CD14-positive monocyte (primary cell): ENCODE results near the gene ALKBH3. TPM values are rescaled to one million over a fixed set of nuclear protein-coding genes. Genes with fewer than 3 reads are reported as not detected.
A peak's percentile ranks its signal among the peaks of the same experiment; 100 is the strongest.

Source experiments
- DNase-seq, 3 donors: peaks; one replicate each; pipeline ENCODE4 v3.0.0-alpha.2; 2011 to 2022
- H2AFZ ChIP-seq: 2 replicates; pipeline ENCODE4 v1.6.0; 2012; ENCODE audit warnings: mild to moderate bottlenecking, low read depth, low read length, inconsistent platforms; ENCODE audit not compliant: insufficient read depth, poor library complexity, severe bottlenecking
- H3K27ac ChIP-seq, 2 donors: 1 replicate in 1 of 2; 2 replicates in 1 of 2; pipeline ENCODE4 v1.5.1; 2012 to 2013; ENCODE audit warnings: low read length in 2 of 2, control low read depth in 1 of 2, inconsistent platforms in 1 of 2, low read depth in 1 of 2, mild to moderate bottlenecking in 1 of 2
- H3K27me3 ChIP-seq, 2 donors: one replicate each; pipeline versions ENCODE4 v1.6.0 to v1.6.1; 2011 to 2013; ENCODE audit warnings: low read length in 2 of 2; ENCODE audit not compliant: control insufficient read depth in 2 of 2, insufficient read depth in 2 of 2
- H3K36me3 ChIP-seq, 2 donors: replicated peaks in 1 of 2; 1 replicate in 1 of 2; 2 replicates in 1 of 2; pipeline versions ENCODE4 v1.5.1 to v1.6.1; 2012 to 2013; ENCODE audit warnings: low read length in 2 of 2, control low read depth in 1 of 2, inconsistent platforms in 1 of 2, mild to moderate bottlenecking in 1 of 2; ENCODE audit not compliant: insufficient read depth in 2 of 2, control insufficient read depth in 1 of 2
- H3K4me1 ChIP-seq, 2 donors: 1 replicate in 1 of 2; 2 replicates in 1 of 2; pipeline versions ENCODE4 v1.5.1 to v1.6.1; 2012 to 2013; ENCODE audit warnings: low read length in 2 of 2, control low read depth in 1 of 2, inconsistent platforms in 1 of 2, mild to moderate bottlenecking in 1 of 2, moderate library complexity in 1 of 2; ENCODE audit not compliant: insufficient read depth in 2 of 2, control insufficient read depth in 1 of 2
- H3K4me2 ChIP-seq: replicated peaks from 2 replicates; pipeline ENCODE3; 2012; ENCODE audit warnings: low read length, moderate library complexity, mild to moderate bottlenecking; ENCODE audit not compliant: poor library complexity, severe bottlenecking; ENCODE audit errors: extremely low read depth
- H3K4me3 ChIP-seq, 3 experiments: fragments of 200-600 bp in 1 of 3; sonication (generic) in 1 of 3; replicated peaks in 1 of 3; 1 replicate in 2 of 3; 2 replicates in 1 of 3; pipeline ENCODE4 v1.5.1; 2011 to 2013; ENCODE audit warnings: low read length in 3 of 3, mild to moderate bottlenecking in 3 of 3, control low read depth in 2 of 3, low read depth in 2 of 3, inconsistent platforms in 1 of 3, moderate library complexity in 1 of 3
- H3K79me2 ChIP-seq: 2 replicates; pipeline ENCODE4 v1.6.0; 2012; ENCODE audit warnings: mild to moderate bottlenecking, control low read depth, inconsistent platforms, low read length, moderate library complexity; ENCODE audit not compliant: insufficient read depth
- H3K9ac ChIP-seq: 2 replicates; pipeline ENCODE4 v1.6.0; 2017; ENCODE audit warnings: low read length, mild to moderate bottlenecking; ENCODE audit not compliant: insufficient read depth, poor library complexity, severe bottlenecking
- H3K9me3 ChIP-seq, 2 donors: replicated peaks in 1 of 2; 1 replicate in 1 of 2; 2 replicates in 1 of 2; pipeline versions ENCODE4 v1.5.1 to v1.6.1; 2012 to 2013; ENCODE audit warnings: low read length in 2 of 2, control low read depth in 1 of 2; ENCODE audit not compliant: control insufficient read depth in 1 of 2, insufficient read depth in 1 of 2
- H4K20me1 ChIP-seq: 2 replicates; pipeline ENCODE4 v1.6.0; 2012; ENCODE audit warnings: mild to moderate bottlenecking, low read length, control low read depth, moderate library complexity; ENCODE audit not compliant: insufficient read depth
- H3K27ac Mint-ChIP-seq, 7 donors: one replicate each; pipeline ENCODE4 v1.8.0; 2020; ENCODE audit warnings: mild to moderate bottlenecking in 7 of 7, mixed read lengths in 7 of 7, moderate library complexity in 6 of 7, inconsistent platforms in 2 of 7
- H3K27me3 Mint-ChIP-seq, 3 donors: one replicate each; pipeline ENCODE4 v1.8.0; 2021 to 2022; ENCODE audit warnings: low read depth in 3 of 3, mild to moderate bottlenecking in 3 of 3, mixed read lengths in 3 of 3, moderate library complexity in 3 of 3, inconsistent platforms in 1 of 3
- H3K36me3 Mint-ChIP-seq, 2 donors: one replicate each; pipeline ENCODE4 v1.8.0; 2020; ENCODE audit warnings: mixed read lengths in 2 of 2, inconsistent platforms in 1 of 2, mild to moderate bottlenecking in 1 of 2
- H3K4me1 Mint-ChIP-seq: one replicate; pipeline ENCODE4 v1.8.0; 2020; ENCODE audit warnings: mild to moderate bottlenecking, mixed read lengths
- H3K4me3 Mint-ChIP-seq, 2 donors: one replicate each; pipeline ENCODE4 v1.8.0; 2020; ENCODE audit warnings: mild to moderate bottlenecking in 2 of 2, mixed read lengths in 2 of 2, moderate library complexity in 1 of 2
- H3K9me3 Mint-ChIP-seq, 7 donors: one replicate each; pipeline ENCODE4 v1.8.0; 2020 to 2022; ENCODE audit warnings: mixed read lengths in 7 of 7, mild to moderate bottlenecking in 6 of 7, moderate library complexity in 6 of 7, inconsistent platforms in 2 of 7
- WGBS: methylation state at CpG from one replicate; pipeline ENCODE4 v1.1.5; 2013; ENCODE audit warnings: missing lambda C conversion rate; ENCODE audit not compliant: insufficient coverage; 5-methylcytosine and 5-hydroxymethylcytosine counted together
- intact Hi-C, 2 donors: fragments of 100-400 bp; cut with micrococcal nuclease; formaldehyde crosslinking; loops; one replicate each; pipeline versions ENCODE4 v1.15.0 to v1.15.1; 2023
- polyA plus RNA-seq, 3 donors: library from polyadenylated mRNA; depleted of rRNA in 1 of 3; unstranded in 2 of 3; stranded (reverse) in 1 of 3; fragments of 300-500 nt in 2 of 3; fragments of >200 nt in 1 of 3; fragmentation: Illumina TruSeq in 2 of 3; gene quantifications; 1 replicate in 2 of 3; 2 replicates in 1 of 3; pipeline ENCODE4 v1.2.3, GENCODE V29; 2012 to 2021
- TF ChIP-seq, protein P1 (sequence below): fragments of 200-600 bp; IDR thresholded peaks from one replicate; pipeline ENCODE4 v1.8.0; 2022; ENCODE audit warnings: antibody characterized with exemption, mild to moderate bottlenecking

The ALKBH3 gene
- polyA plus RNA-seq, 3 donors, result 22.1 to 25.8 (median 22.7) TPM

DNA sequence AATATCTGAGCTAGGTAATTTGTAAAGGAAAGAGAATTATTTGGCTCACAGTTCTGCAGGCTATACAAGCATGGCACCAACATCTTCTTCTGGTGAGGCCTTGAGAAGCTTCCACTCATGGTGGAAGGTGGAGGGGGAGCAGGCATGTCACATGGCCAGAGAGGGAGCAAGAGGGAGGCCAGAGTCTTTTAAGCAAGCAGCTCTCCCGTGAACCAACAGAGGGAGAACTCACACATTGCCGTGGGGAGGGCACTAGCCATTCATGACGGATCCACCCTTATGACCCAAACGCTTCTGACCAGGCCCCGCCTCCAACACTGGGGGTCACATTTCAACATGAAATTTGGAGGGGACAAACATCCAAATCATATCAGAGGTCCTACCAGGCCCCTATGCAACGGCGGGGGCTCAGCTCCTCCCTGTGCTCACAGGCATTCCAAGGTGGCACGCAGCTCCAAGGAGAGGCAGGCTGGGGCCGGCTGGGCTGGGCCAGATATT lies 66.4 kb downstream of the ALKBH3 start:
- H3K27me3 Mint-ChIP-seq, result peaks cover 24 to 56% (median 52%) of the 10 kb centered on the region in 3 donors
- WGBS, result 44% methylated on average over 7 of the region's 9 CpGs
- no peak for DNase-seq

DNA sequence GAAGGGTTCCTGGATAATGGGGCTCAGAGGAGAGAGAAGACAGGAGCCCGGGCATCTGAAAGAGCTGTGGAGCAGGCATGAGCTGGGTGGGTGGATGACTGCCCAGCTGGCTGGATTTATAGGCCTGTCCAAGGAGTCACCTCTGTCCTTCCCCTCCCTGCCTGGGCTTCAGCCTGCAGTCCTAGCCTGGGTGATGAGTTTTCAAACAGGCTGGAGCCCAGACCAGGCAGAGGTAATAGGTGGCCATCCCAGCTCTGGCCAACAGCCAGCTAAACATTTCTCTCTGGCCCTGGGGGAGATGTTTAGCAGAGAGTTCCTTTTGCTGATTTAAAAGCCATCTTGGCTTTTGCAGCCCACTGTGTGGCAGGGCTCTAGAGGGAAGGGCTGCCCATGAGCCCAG lies 67.2 kb downstream of the ALKBH3 start:
- Histone ChIP-seq H3K4me3 (no peak overlapping the region), H3K9ac (no peak overlapping the region), H3K9me3 (peaks cover 2 to 11% of the 10 kb centered on the region in 2 donors), H3K36me3 (no peaks in the 10 kb centered on the region), H3K27ac (no peak overlapping the region), H2AFZ (no peak overlapping the region), H3K4me2 (no peak overlapping the region), H4K20me1 (no peaks in the 10 kb centered on the region), H3K79me2 (no peaks in the 10 kb centered on the region), H3K4me1 (peaks cover 13 to 25% of the 10 kb centered on the region in 2 donors), H3K27me3 (peaks cover 17 to 26% of the 10 kb centered on the region in 2 donors)
- H3K9me3 Mint-ChIP-seq, result peaks cover 0 to 15% (median 4%) of the 10 kb centered on the region in 7 donors
- H3K36me3 Mint-ChIP-seq, result peaks cover 0 to 3% of the 10 kb centered on the region in 2 donors
- H3K4me1 Mint-ChIP-seq, result peaks cover 22% of the 10 kb centered on the region
- WGBS, result no CpG with 5 or more reads among the region's 1 CpG
- peaks cover 27 to 51% (median 51%) of the 10 kb centered on the region in 3 donors for H3K27me3 Mint-ChIP-seq
- DNase-seq, result no peak
- no peak overlapping the region for H3K27ac Mint-ChIP-seq
- intact Hi-C loops, result no loop called here
- TF ChIP-seq, protein P1, sequence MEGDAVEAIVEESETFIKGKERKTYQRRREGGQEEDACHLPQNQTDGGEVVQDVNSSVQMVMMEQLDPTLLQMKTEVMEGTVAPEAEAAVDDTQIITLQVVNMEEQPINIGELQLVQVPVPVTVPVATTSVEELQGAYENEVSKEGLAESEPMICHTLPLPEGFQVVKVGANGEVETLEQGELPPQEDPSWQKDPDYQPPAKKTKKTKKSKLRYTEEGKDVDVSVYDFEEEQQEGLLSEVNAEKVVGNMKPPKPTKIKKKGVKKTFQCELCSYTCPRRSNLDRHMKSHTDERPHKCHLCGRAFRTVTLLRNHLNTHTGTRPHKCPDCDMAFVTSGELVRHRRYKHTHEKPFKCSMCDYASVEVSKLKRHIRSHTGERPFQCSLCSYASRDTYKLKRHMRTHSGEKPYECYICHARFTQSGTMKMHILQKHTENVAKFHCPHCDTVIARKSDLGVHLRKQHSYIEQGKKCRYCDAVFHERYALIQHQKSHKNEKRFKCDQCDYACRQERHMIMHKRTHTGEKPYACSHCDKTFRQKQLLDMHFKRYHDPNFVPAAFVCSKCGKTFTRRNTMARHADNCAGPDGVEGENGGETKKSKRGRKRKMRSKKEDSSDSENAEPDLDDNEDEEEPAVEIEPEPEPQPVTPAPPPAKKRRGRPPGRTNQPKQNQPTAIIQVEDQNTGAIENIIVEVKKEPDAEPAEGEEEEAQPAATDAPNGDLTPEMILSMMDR, result no peak
- no peak overlapping the region for H3K4me3 Mint-ChIP-seq

More for the DNA sequence above, 66.4 kb downstream of the ALKBH3 start:
- peaks cover 0 to 15% (median 4%) of the 10 kb centered on the region in 7 donors for H3K9me3 Mint-ChIP-seq
- H3K27me3 ChIP-seq, result peaks cover 18 to 27% of the 10 kb centered on the region in 2 donors
- intact Hi-C loops, result no loop called here
- TF ChIP-seq, protein P1, result no peak
- H3K27ac Mint-ChIP-seq, result peak overlapping the region in 1 of 7 donors; percentile 53
- no peaks in the 10 kb centered on the region for H3K79me2 ChIP-seq
- no peak overlapping the region for H2AFZ ChIP-seq
- no peak overlapping the region for H3K9ac ChIP-seq
- no peak overlapping the region for H3K4me3 Mint-ChIP-seq
- H3K4me2 ChIP-seq, result no peak overlapping the region
- peaks cover 13 to 29% of the 10 kb centered on the region in 2 donors for H3K4me1 ChIP-seq
- no peak overlapping the region for H3K27ac ChIP-seq
- H4K20me1 ChIP-seq, result no peaks in the 10 kb centered on the region
- H3K9me3 ChIP-seq, result peaks cover 2 to 11% of the 10 kb centered on the region in 2 donors
- no peaks in the 10 kb centered on the region for H3K36me3 ChIP-seq
- H3K4me1 Mint-ChIP-seq, result peaks cover 22% of the 10 kb centered on the region
- H3K4me3 ChIP-seq, result no peak overlapping the region
- peaks cover 0 to 3% of the 10 kb centered on the region in 2 donors for H3K36me3 Mint-ChIP-seq
